ENCODE measurements around the gene MPRIP. TPM values are rescaled to one million over a fixed set of nuclear protein-coding genes. Genes with fewer than 3 reads are reported as not detected.

Gene MPRIP
- total RNA-seq, 6 experiments from 2014 or later = 39.0 to 97.6 (median 76.7) TPM

- TF ChIP-seq POLR2A (IDR thresholded peaks at IDR 0.05) (no peak), CTCF (IDR thresholded peaks at IDR 0.05) (no peak)
- 100% methylated on average over 1 of the region's 8 CpGs for WGBS (ENCODE audit: insufficient coverage, low coverage, low lambda C conversion rate, missing lambda C conversion rate)
- ATAC-seq = no peak
Observed at GRCh38 chr17:17224137-17224536, 181.9 kb downstream of the MPRIP start.

GRCh38 chr17:17225901-17226300 lies 183.6 kb downstream of the MPRIP start:
- Histone ChIP-seq H3K4me1 (peaks cover 0 to 26% (median 14%) of the 10 kb centered on the region in 4 donors), H3K27me3 (no peaks in the 10 kb centered on the region), H3K4me3 (no peak overlapping the region), H3K36me3 (peaks cover 0 to 87% (median 61%) of the 10 kb centered on the region in 4 donors), H3K27ac (no peak overlapping the region), H3K9me3 (no peaks in the 10 kb centered on the region)
- intact Hi-C loops (cut with DNase I) = no loop called here
- DNase-seq = peak in 1 of 3 donors; percentile 41
- WGBS (ENCODE audit: insufficient coverage, low coverage, low lambda C conversion rate, missing lambda C conversion rate) = 75% methylated on average over 1 of the region's 10 CpGs
- no peak for ATAC-seq
- no peak for TF ChIP-seq POLR2A (IDR thresholded peaks at IDR 0.05)

More at GRCh38 chr17:17224137-17224536, 181.9 kb downstream of the MPRIP start:
- intact Hi-C loops (cut with DNase I) = no loop called here
- no peaks in the 10 kb centered on the region for H3K27me3 ChIP-seq
- H3K4me1 ChIP-seq = peaks cover 0 to 20% (median 9%) of the 10 kb centered on the region in 4 donors
- H3K27ac ChIP-seq = no peak overlapping the region
- H3K36me3 ChIP-seq = peaks cover 0 to 89% (median 62%) of the 10 kb centered on the region in 4 donors
- no peaks in the 10 kb centered on the region for H3K9me3 ChIP-seq
- no peak overlapping the region for H3K4me3 ChIP-seq
- DNase-seq = no peak

GRCh38 chr17:17226451-17227265 lies 184.4 kb downstream of the MPRIP start:
- intact Hi-C loops (cut with DNase I) = no loop called here

GRCh38 chr17:17227608-17228520 lies 185.6 kb downstream of the MPRIP start:
- DNase-seq = peak in 2 of 3 donors; percentile 86 to 93
- H3K27ac ChIP-seq = peak overlapping the region in 1 of 3 donors; percentile 67
- H3K9me3 ChIP-seq = no peaks in the 10 kb centered on the region
- WGBS (ENCODE audit: insufficient coverage, low coverage, low lambda C conversion rate, missing lambda C conversion rate) = 67% methylated on average over 9 of the region's 25 CpGs
- intact Hi-C loops (cut with DNase I) = no loop called here
- peak; percentile 77 to 93 (median 92) for ATAC-seq
- H3K4me3 ChIP-seq = no peak overlapping the region
- H3K27me3 ChIP-seq = no peaks in the 10 kb centered on the region
- TF ChIP-seq POLR2A (IDR thresholded peaks at IDR 0.05) (no peak), CTCF (IDR thresholded peaks at IDR 0.05) (no peak)
- peaks cover 0 to 37% (median 21%) of the 10 kb centered on the region in 4 donors for H3K4me1 ChIP-seq
- H3K36me3 ChIP-seq = peaks cover 0 to 77% (median 50%) of the 10 kb centered on the region in 4 donors

More at GRCh38 chr17:17226451-17227265, 184.4 kb downstream of the MPRIP start:
- ATAC-seq (no peak), DNase-seq (peak in 1 of 3 donors; percentile 25)
- 85% methylated on average over 3 of the region's 16 CpGs for WGBS (ENCODE audit: insufficient coverage, low coverage, low lambda C conversion rate, missing lambda C conversion rate)
- Histone ChIP-seq H3K27ac (no peak overlapping the region), H3K4me3 (no peak overlapping the region), H3K9me3 (no peaks in the 10 kb centered on the region), H3K4me1 (peaks cover 0 to 26% (median 15%) of the 10 kb centered on the region in 4 donors), H3K27me3 (no peaks in the 10 kb centered on the region), H3K36me3 (peaks cover 0 to 87% (median 57%) of the 10 kb centered on the region in 4 donors)
- no peak for TF ChIP-seq CTCF (IDR thresholded peaks at IDR 0.05)
- TF ChIP-seq POLR2A (IDR thresholded peaks at IDR 0.05) = no peak
